K562 (cell line): ENCODE data around the gene PFDN2. TPM values are rescaled to one million over a fixed set of nuclear protein-coding genes. Genes with fewer than 3 reads are reported as not detected.
A peak's percentile ranks its signal among the peaks of the same experiment; 100 is the strongest.
"Not testable (repeated sequence)": the region's sequence is repeated elsewhere in the genome, so short reads cannot be mapped to it uniquely, and the experiment has no call there.

Experiments used
- ATAC-seq: fragments of 200-7000 bp; cut with Tn5 transposase; 3 replicates; pipeline ENCODE4 v1.9.1; 2020; ENCODE audit warnings: moderate library complexity
- BruUV-seq: library from RNA; stranded (reverse); fragments of 400-500 nt; replicated peaks from 2 replicates; lab custom pipeline; 2021; lab: Mats Ljungman, UMichigan
- CTCF ChIA-PET: fragments of 300-600 bp; formaldehyde crosslinking; extraction: SDS; loops from one replicate; lab custom pipeline; 2021; ENCODE audit warnings: low intra/inter-chr PET ratio; lab: Yijun Ruan, JAX
- POLR2A ChIA-PET: fragments of 300-600, 350-650 bp; sonication (Branson Sonifier 250); formaldehyde crosslinking; extraction: SDS; loops from one replicate; lab custom pipeline; 2021; ENCODE audit warnings: antibody characterized with exemption, inconsistent platforms; lab: Yijun Ruan, JAX
- DNase-seq, 4 experiments: peaks; one replicate each; pipeline versions ENCODE4 v3.0.0 to v3.0.0-alpha.2; 2011 to 2018; ENCODE audit warnings: low spot score in 3 of 4, mixed read lengths in 3 of 4; ENCODE audit errors: extremely low read depth in 1 of 4
- FAIRE-seq: peaks from 2 replicates; lab custom pipeline; 2011; peaks lifted over from hg19 to GRCh38; lab: Jason Lieb, UNC
- H2AFZ ChIP-seq: 2 replicates; pipeline ENCODE4 v1.6.0; 2011; ENCODE audit warnings: low read depth, low read length, control low read depth, inconsistent platforms
- H3K27ac ChIP-seq: fragments of 200-600 bp; 3 replicates; pipeline ENCODE4 v1.8.0; 2011; ENCODE audit warnings: low read depth, mild to moderate bottlenecking, control low read depth, inconsistent platforms, low read length, moderate library complexity, mixed read lengths; ENCODE audit errors: extremely low read depth
- H3K27me3 ChIP-seq, 2 experiments: fragments of 300-600 bp in 1 of 2; 2 replicates in 1 of 2; 3 replicates in 1 of 2; pipeline versions ENCODE4 v1.6.0 to v1.8.0; 2011; ENCODE audit warnings: inconsistent platforms in 2 of 2, low read length in 2 of 2, mild to moderate bottlenecking in 1 of 2, mixed read lengths in 1 of 2, moderate library complexity in 1 of 2; ENCODE audit not compliant: control insufficient read depth in 2 of 2, insufficient read depth in 2 of 2
- H3K36me3 ChIP-seq: fragments of 300-600 bp; 3 replicates; pipeline ENCODE4 v1.8.0; 2011; ENCODE audit warnings: mild to moderate bottlenecking, low read length, inconsistent platforms; ENCODE audit not compliant: control insufficient read depth, insufficient read depth
- H3K4me1 ChIP-seq, 2 experiments: fragments of 200-600 bp in 1 of 2; replicated peaks in 1 of 2; 2 replicates in 1 of 2; 3 replicates in 1 of 2; pipeline versions ENCODE4 v1.5.1 to v1.8.0; 2011; ENCODE audit warnings: inconsistent platforms in 2 of 2, low read length in 2 of 2, mild to moderate bottlenecking in 1 of 2, mixed read lengths in 1 of 2, moderate library complexity in 1 of 2; ENCODE audit not compliant: control insufficient read depth in 2 of 2, insufficient read depth in 2 of 2
- H3K4me2 ChIP-seq: 2 replicates; pipeline ENCODE4 v1.6.1; 2011; ENCODE audit warnings: low read length, control low read depth, inconsistent platforms, mixed read lengths; ENCODE audit not compliant: insufficient read depth
- H3K4me3 ChIP-seq: fragments of 200-600 bp; sonication (generic), shearing (Covaris generic); 2 replicates; pipeline ENCODE4 v1.5.1; 2016; ENCODE audit warnings: control low read depth, inconsistent platforms
- H3K79me2 ChIP-seq: fragments of 200-600 bp; 3 replicates; pipeline ENCODE4 v1.8.0; 2011; ENCODE audit warnings: low read length, inconsistent platforms; ENCODE audit not compliant: control insufficient read depth, insufficient read depth
- H3K9ac ChIP-seq, 2 experiments: 2 replicates each; pipeline versions ENCODE4 v1.6.0 to v1.6.1; 2011; ENCODE audit warnings: low read depth in 2 of 2, low read length in 2 of 2, control low read depth in 1 of 2, inconsistent platforms in 1 of 2, mild to moderate bottlenecking in 1 of 2, mixed read lengths in 1 of 2; ENCODE audit not compliant: insufficient read depth in 1 of 2
- H3K9me1 ChIP-seq: one replicate; pipeline ENCODE4 v1.6.0; 2011; ENCODE audit warnings: inconsistent platforms, mild to moderate bottlenecking, low read length, moderate library complexity; ENCODE audit not compliant: control insufficient read depth, insufficient read depth
- H3K9me3 ChIP-seq: replicated peaks from 2 replicates; pipeline ENCODE4 v1.5.1; 2011; ENCODE audit warnings: low read depth, low read length, inconsistent platforms; ENCODE audit not compliant: control insufficient read depth, insufficient read depth
- H4K20me1 ChIP-seq: replicated peaks from 2 replicates; pipeline ENCODE4 v1.6.1; 2011; ENCODE audit warnings: low read length, inconsistent platforms, mixed read lengths; ENCODE audit not compliant: control insufficient read depth, insufficient read depth
- HNRNPL ChIP-seq: fragments of 200-400 bp; formaldehyde crosslinking; IDR thresholded peaks from 2 replicates; pipeline ENCODE4 v1.6.1; 2017; ENCODE audit warnings: low read depth, mild to moderate bottlenecking, low read length
- MAX ChIP-seq: sonication (generic); formaldehyde crosslinking; IDR thresholded peaks from 2 replicates; pipeline ENCODE4 v1.9.0; 2022; ENCODE audit warnings: mild to moderate bottlenecking, missing genetic modification reagents
- WGBS: fragments of 100-300 bp; shearing (Covaris generic); methylation state at CpG from one replicate; pipeline ENCODE4 v1.1.6; 2016; ENCODE audit warnings: low coverage, mixed read lengths; ENCODE audit not compliant: insufficient coverage; ENCODE audit errors: missing lambda C conversion rate; 5-methylcytosine and 5-hydroxymethylcytosine counted together
- in situ Hi-C: fragments of 300-500 bp; cut with MboI; formaldehyde crosslinking; loops from 4 replicates; pipeline ENCODE4 v1.15.0; 2018; ENCODE audit warnings: inconsistent platforms, mixed read lengths
- intact Hi-C: fragments of 100-400 bp; cut with micrococcal nuclease; formaldehyde crosslinking; loops from 2 replicates; pipeline ENCODE4 v1.14.2; 2022
- polyA plus RNA-seq, 8 experiments: library from polyadenylated mRNA; depleted of rRNA in 4 of 8; stranded (reverse) in 5 of 8; unstranded in 3 of 8; fragments of >200 nt; fragmentation: Nextera tagmentation in 2 of 8; fragmentation: Illumina TruSeq in 1 of 8; extraction: Ambion mirVana in 2 of 8; extraction: Trizol in 1 of 8; gene quantifications; 2 replicates each; pipeline versions ENCODE4 v1.2.1 to v1.2.3, GENCODE V29; 2011 to 2014; ENCODE audit warnings: inconsistent platforms in 1 of 8, missing spikeins in 1 of 8
- total RNA-seq, 7 experiments: library from RNA; depleted of rRNA in 6 of 7; stranded (reverse); fragments of >200 nt in 6 of 7; fragmentation: Illumina TruSeq in 2 of 7; extraction: Trizol in 2 of 7; gene quantifications; 2 replicates each; pipeline versions ENCODE4 v1.2.1 to v1.2.3, GENCODE V29; 2011 to 2021; ENCODE audit warnings: low replicate concordance in 1 of 7
- TF ChIP-seq, protein P1 (sequence below): sonication (generic); formaldehyde crosslinking; IDR thresholded peaks from 2 replicates; pipeline ENCODE4 v1.8.1; 2023; ENCODE audit warnings: mild to moderate bottlenecking, missing genetic modification reagents
- TF ChIP-seq, protein P2 (sequence below): sonication (generic); formaldehyde crosslinking; IDR thresholded peaks from 2 replicates; pipeline ENCODE4 v1.9.0; 2022; ENCODE audit warnings: mild to moderate bottlenecking, missing genetic modification reagents

The PFDN2 gene
- total and polyA plus RNA-seq, 9 of the 15 experiments (the other 6 are each of a cell fraction or from before 2014, with no cell fraction given), result 50.2 to 361 (median 144) TPM

DNA sequence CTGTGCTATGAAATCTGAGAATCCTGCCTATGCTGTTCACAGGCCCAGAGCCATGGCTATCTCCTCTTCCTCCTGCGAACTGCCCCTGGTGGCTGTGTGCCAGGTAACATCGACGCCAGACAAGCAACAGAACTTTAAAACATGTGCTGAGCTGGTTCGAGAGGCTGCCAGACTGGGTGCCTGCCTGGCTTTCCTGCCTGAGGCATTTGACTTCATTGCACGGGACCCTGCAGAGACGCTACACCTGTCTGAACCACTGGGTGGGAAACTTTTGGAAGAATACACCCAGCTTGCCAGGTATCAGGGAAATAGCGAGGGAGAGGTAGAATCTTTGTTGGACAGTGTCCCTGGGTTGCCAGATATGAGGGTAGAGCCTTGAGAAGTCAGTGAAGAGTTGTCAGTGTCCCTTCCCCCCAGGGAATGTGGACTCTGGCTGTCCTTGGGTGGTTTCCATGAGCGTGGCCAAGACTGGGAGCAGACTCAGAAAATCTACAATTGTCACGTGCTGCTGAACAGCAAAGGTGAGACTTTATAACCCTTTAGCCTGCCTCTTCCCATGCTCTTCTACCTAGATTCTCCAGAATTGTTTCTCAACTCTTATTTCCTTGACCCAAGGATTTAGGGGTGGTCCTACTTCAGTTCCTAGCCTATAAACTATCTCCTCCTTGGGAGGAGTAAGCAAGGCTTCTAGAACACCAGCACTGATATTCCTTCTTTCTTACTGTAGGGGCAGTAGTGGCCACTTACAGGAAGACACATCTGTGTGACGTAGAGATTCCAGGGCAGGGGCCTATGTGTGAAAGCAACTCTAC is 1.5 kb upstream of the PFDN2 start (continued):
- no peak for TF ChIP-seq HNRNPL

DNA sequence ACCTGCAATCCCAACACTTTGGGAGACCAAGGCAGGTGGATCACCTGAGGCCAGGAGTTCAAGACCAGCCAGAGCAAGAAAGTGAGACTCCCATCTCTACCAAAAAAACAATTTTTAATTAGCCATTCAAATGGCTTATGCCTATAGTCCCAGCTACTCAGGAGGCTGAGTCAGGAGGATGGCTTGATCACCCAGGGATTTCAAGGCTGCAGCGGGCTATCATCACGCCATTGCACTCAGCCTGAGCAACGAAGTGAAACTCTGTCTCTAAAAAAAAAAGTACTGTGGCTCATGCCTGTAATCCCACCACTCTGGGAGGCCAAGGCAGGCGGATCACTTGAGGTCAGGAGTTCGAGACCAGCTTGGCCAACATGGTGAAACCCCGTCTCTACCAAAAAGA is 1.9 kb downstream of the PFDN2 start:
- Histone ChIP-seq H3K79me2 (peaks cover 94% of the 10 kb centered on the region), H3K4me3 (peak overlapping the region; percentile 81; the same call in 1 of the 2 replicates), H3K9ac (peak overlapping the region; percentile 97 to 99; a peak in 3 of 4 replicates), H3K4me1 (peaks cover 28 to 49% of the 10 kb centered on the region in 2 experiments), H3K36me3 (peaks cover 71% of the 10 kb centered on the region), H3K4me2 (peak overlapping the region; percentile 98), H3K27ac (peak overlapping the region; percentile 27; the same call in 1 of the 3 replicates)
- H3K9me3 ChIP-seq, FAIRE-seq, H3K9me1 ChIP-seq, H2AFZ ChIP-seq, ATAC-seq, intact Hi-C loops, BruUV-seq, CTCF ChIA-PET, in situ Hi-C loops, H4K20me1 ChIP-seq, DNase-seq, H3K27me3 ChIP-seq: not testable (repeated sequence)
- 58% methylated on average over 5 of the region's 6 CpGs for WGBS
- TF ChIP-seq, protein P1, sequence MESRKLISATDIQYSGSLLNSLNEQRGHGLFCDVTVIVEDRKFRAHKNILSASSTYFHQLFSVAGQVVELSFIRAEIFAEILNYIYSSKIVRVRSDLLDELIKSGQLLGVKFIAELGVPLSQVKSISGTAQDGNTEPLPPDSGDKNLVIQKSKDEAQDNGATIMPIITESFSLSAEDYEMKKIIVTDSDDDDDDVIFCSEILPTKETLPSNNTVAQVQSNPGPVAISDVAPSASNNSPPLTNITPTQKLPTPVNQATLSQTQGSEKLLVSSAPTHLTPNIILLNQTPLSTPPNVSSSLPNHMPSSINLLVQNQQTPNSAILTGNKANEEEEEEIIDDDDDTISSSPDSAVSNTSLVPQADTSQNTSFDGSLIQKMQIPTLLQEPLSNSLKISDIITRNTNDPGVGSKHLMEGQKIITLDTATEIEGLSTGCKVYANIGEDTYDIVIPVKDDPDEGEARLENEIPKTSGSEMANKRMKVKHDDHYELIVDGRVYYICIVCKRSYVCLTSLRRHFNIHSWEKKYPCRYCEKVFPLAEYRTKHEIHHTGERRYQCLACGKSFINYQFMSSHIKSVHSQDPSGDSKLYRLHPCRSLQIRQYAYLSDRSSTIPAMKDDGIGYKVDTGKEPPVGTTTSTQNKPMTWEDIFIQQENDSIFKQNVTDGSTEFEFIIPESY (CRISPR knock-in tag), result peak; percentile 35; the same call in 1 of the 2 replicates
- TF ChIP-seq, protein P2, sequence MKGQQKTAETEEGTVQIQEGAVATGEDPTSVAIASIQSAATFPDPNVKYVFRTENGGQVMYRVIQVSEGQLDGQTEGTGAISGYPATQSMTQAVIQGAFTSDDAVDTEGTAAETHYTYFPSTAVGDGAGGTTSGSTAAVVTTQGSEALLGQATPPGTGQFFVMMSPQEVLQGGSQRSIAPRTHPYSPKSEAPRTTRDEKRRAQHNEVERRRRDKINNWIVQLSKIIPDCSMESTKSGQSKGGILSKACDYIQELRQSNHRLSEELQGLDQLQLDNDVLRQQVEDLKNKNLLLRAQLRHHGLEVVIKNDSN (CRISPR knock-in tag), result peak; percentile 27; the same call in 1 of the 2 replicates
- TF ChIP-seq MAX (CRISPR knock-in tag), result peak; percentile 32; the same call in 1 of the 2 replicates
- POLR2A ChIA-PET, result interaction anchor here (1.1 to 5.3 kb wide), 6 partner anchors 11 to 38 kb away, joined by 4 to 39 read pairs (median 4); partner anchors contain the start of genes DEDD and UFC1
